Medulla oblongata (tissue), 1 donor: ENCODE data around the gene TMEM234.

Source experiments
- DNase-seq: peaks from one replicate; pipeline ENCODE4 v3.0.0-alpha.2; 2015; ENCODE audit errors: extremely low spot score

Gene TMEM234

GRCh38 chr1:32239790-32240139 lies 17.6 kb upstream of the TMEM234 start:
- no peak for DNase-seq

- no peak for DNase-seq
Measured at GRCh38 chr1:32239337-32239736, 17.2 kb upstream of the TMEM234 start.

GRCh38 chr1:32234792-32235191 lies 12.6 kb upstream of the TMEM234 start:
- no peak for DNase-seq

GRCh38 chr1:32232558-32233304 lies 10.6 kb upstream of the TMEM234 start:
- DNase-seq, result no peak

- no peak for DNase-seq
Measured at GRCh38 chr1:32231843-32232432, 9.8 kb upstream of the TMEM234 start.

- no peak for DNase-seq
Measured at GRCh38 chr1:32228771-32229170, 6.6 kb upstream of the TMEM234 start.

GRCh38 chr1:32224285-32224684 lies 2.1 kb upstream of the TMEM234 start:
- no peak for DNase-seq

GRCh38 chr1:32223683-32224082 lies 1.5 kb upstream of the TMEM234 start:
- DNase-seq, result no peak

- DNase-seq, result no peak
Measured at GRCh38 chr1:32221581-32221979, 573 bp downstream of the TMEM234 start.

- DNase-seq, result no peak
Measured at GRCh38 chr1:32220746-32221580, 1.2 kb downstream of the TMEM234 start.

- DNase-seq, result no peak
Measured at GRCh38 chr1:32219022-32219421, 3.1 kb downstream of the TMEM234 start.

GRCh38 chr1:32216566-32216965 lies 5.6 kb downstream of the TMEM234 start:
- DNase-seq, result no peak

- DNase-seq, result peak; percentile 82
Measured at GRCh38 chr1:32215629-32216480, 6.3 kb downstream of the TMEM234 start.

GRCh38 chr1:32208891-32209328 lies 13.2 kb downstream of the TMEM234 start, which contains the start of gene DCDC2B:
TSS of gene DCDC2B (plus strand) at chr1:32209089. CDS start at chr1:32209094, 5 bp downstream.
- DNase-seq, result no peak

GRCh38 chr1:32208469-32208868 lies 13.7 kb downstream of the TMEM234 start:
- DNase-seq, result no peak

- peak; percentile 90 for DNase-seq
Measured at GRCh38 chr1:32205401-32206370, 16.5 kb downstream of the TMEM234 start, which contains the start of gene IQCC. TSS of gene IQCC (plus strand) at chr1:32205671. CDS start at chr1:32205682, 11 bp downstream.

- no peak for DNase-seq
Measured at GRCh38 chr1:32204943-32205361, 17.2 kb downstream of the TMEM234 start.

- peak; percentile 53 for DNase-seq
Measured at GRCh38 chr1:32201011-32201855, 20.9 kb downstream of the TMEM234 start.
